ENCODE measurements around the gene FLNA. TPM values are rescaled to one million over a fixed set of nuclear protein-coding genes. Genes with fewer than 3 reads are reported as not detected.
"Not testable (repeated sequence)": the region's sequence is repeated elsewhere in the genome, so short reads cannot be mapped to it uniquely, and the experiment has no call there.

FLNA gene, protein sequence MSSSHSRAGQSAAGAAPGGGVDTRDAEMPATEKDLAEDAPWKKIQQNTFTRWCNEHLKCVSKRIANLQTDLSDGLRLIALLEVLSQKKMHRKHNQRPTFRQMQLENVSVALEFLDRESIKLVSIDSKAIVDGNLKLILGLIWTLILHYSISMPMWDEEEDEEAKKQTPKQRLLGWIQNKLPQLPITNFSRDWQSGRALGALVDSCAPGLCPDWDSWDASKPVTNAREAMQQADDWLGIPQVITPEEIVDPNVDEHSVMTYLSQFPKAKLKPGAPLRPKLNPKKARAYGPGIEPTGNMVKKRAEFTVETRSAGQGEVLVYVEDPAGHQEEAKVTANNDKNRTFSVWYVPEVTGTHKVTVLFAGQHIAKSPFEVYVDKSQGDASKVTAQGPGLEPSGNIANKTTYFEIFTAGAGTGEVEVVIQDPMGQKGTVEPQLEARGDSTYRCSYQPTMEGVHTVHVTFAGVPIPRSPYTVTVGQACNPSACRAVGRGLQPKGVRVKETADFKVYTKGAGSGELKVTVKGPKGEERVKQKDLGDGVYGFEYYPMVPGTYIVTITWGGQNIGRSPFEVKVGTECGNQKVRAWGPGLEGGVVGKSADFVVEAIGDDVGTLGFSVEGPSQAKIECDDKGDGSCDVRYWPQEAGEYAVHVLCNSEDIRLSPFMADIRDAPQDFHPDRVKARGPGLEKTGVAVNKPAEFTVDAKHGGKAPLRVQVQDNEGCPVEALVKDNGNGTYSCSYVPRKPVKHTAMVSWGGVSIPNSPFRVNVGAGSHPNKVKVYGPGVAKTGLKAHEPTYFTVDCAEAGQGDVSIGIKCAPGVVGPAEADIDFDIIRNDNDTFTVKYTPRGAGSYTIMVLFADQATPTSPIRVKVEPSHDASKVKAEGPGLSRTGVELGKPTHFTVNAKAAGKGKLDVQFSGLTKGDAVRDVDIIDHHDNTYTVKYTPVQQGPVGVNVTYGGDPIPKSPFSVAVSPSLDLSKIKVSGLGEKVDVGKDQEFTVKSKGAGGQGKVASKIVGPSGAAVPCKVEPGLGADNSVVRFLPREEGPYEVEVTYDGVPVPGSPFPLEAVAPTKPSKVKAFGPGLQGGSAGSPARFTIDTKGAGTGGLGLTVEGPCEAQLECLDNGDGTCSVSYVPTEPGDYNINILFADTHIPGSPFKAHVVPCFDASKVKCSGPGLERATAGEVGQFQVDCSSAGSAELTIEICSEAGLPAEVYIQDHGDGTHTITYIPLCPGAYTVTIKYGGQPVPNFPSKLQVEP (N-terminal part only)
- 721 and 801 TPM in 2 replicates for total RNA-seq (2014; rRNA removed; shearing (Covaris generic))

DNA sequence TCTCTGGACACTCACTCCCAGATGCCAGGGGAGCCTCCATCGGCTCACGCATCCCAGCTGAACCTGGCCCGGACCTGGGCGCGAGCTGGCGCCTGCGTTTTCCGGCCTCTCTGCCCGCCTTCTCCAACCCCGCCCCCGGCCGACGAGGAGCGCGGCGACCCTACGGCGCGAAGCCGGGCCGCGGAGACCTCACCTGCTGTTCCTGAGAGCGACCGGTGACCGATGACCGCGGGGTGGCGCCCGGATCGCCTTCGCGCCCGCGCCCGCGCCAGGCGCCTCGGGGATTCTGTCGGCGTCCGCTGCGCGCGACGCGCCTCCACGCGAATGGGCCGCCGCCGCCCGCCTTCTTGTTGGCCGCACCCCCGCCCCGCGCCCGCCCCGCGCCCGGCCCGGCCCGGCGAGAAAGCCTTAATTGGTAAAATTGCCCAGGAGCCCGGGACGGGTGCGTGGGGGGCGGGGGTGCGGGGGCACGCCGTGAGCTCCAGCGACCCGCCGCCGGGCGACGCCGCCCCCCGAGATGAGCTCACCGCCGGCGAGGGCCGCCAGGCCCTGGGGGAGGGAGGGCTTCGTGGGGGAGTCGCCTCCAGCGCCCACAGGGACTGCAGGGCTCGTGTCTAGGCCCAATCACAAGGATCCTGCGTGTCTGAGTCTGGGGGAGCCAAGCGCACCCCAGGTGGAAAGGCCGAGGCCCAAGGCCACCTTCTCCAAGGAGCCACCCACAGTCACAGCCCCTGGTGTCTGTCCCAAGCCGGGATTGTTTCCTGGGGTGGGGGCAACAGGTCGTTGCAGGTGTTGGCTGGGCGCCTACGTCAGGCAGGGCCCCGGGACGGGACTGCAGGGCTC is at the start of gene FLNA:
Gene FLNA, minus strand, starts transcription at position 322 of the 843 bp plus-strand sequence. CDS start 3,389 bp downstream, outside the sequence.
- no peak for DNase-seq (ENCODE audit: low read depth)

DNA sequence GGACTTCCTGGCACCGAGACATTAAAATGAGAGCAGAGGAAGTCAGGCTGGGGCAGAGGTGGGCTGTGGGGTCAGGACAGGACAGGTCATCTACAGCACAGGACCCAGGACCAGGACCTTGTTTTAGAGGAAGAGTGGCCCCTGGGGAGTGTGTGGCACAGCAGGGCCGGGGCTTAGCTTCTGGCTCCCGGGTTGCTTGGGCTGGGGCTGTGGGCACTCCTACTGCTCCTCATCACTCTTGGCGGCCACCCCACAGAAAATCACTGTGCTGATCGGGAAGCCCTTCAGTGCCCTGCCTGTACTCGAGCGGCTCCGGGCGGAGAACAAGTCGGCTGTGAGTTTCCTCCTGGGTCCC is 45.9 kb upstream of the FLNA start:
- no peak for DNase-seq (ENCODE audit: low read depth)

DNA sequence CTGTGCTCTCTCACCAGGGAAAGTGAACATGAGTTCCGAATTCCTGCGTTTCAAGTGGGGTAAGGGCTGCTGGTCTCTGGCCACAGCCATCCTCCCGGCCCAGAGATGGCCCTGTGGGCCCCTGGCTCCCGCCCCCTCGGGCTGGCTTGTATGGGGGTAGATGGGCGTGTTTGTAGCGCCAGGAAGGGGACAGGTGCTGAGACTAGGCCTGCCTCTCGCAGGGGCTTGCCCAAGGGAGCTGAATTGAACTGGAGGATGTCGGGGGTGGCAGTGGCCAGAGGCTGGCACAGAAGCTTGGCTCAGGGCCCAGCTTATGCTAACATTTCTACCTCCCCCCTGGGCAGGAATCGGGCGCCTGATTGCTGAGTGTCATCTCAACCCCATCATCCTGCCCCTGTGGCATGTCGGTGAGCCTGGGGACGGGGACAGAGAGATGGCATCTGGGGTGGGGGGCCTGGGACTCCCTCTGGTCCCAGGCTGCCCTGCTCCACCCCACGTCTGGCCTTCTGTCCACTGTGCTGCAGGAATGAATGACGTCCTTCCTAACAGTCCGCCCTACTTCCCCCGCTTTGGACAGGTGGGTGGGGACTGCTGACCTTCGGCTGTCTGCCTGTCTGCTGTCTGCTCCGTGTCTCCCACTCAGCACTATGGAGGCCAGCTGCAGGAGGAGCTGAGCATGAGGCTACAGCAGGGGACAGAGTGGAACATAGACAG is 45.4 kb upstream of the FLNA start:
- DNase-seq (ENCODE audit: low read depth): no peak

DNA sequence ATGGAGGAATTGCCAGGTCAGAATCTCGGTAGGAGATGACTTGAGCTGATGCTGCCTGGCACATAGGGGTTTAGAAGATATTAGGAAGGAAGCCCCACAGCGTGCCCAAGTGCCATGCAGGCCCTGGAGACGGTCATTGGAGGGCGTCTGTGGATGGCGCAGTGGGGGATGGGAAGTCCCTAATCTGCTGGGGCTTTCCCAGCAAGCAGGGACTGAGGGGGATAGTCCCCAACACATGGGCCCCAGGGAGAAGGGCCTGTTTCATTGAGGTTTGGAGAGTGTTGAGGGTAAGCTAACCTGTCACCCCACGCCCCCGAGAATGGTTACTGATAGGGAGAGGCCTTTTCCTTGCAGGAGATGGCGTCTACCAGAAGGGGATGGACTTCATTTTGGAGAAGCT is 44.8 kb upstream of the FLNA start:
- DNase-seq (ENCODE audit: low read depth): no peak

DNA sequence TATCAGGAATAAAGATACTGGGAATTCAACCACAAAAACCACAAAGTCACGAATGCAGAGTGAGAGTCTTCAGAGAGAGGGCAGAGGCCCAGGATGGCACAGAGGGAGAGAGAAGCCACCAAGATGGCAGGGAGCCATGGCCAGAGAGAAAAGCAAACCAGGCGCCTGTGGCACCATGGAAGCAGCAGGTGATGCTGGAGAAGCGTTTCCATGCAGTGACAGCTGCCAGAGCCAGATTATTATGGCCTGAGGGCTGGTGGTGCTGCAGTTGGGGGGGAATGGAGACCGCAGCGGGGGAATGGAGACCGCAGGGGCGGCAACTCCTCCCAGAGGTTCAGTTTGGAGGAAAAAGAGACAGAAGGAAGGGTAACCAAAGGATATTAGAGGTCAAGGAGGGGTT is 42.7 kb upstream of the FLNA start:
- DNase-seq (ENCODE audit: low read depth): no peak

DNA sequence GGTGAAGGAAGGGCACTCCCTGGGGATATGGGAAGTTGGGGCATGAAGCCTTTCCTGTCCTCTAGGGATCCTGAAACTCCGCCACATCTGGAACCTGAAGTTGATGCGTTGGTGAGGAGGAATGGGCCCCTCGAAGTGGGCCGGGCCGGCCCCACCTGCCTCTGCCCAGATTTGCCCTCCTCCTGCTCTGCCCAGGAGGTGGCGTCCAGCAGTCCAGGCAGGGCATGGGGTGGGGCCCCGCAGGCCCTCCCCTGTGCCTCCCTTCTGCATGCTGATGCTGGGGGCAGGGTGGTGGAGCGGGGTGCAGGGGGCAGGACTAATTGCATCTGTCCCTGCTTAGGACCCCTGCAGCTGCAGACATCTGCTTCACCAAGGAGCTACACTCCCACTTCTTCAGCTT is 38.7 kb upstream of the FLNA start:
- DNase-seq (ENCODE audit: low read depth): no peak

DNA sequence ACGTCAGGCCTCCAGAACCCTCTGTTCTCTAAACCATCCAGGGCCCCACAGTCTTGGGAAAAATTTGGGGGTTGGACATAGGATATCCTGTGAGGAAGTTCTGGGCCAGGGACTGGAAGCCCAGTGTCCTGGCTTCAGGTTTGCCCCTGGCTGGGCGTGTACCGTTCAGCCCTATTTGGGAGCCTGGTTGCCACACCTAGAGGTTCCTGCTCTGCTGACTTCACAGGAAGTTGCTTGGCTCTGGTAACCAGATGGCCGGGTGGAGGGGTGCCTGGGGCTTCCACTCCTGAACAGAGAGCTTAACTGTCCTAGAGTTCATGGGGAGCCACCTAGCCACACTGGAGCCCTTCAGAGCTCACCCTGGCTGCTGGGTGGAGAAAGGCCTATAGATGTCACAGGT is 38.0 kb upstream of the FLNA start:
- no peak for DNase-seq (ENCODE audit: low read depth)

DNA sequence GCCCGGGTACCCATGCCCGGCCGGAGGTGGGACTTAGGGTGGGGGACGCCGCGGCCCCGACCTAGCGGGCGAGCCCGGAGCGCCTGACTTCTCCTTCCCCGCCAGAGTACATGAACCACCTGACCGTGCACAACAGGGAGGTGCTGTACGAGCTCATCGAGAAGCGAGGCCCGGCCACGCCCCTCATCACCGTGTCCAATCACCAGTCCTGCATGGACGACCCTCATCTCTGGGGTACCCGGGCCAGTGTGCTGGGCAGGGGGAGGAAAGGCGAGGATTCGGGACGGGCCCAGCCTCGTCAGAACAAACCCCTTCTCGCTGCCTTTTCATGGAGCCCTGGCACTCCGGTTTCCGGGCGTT is 37.5 kb upstream of the FLNA start:
- DNase-seq (ENCODE audit: low read depth): peak; percentile 64

DNA sequence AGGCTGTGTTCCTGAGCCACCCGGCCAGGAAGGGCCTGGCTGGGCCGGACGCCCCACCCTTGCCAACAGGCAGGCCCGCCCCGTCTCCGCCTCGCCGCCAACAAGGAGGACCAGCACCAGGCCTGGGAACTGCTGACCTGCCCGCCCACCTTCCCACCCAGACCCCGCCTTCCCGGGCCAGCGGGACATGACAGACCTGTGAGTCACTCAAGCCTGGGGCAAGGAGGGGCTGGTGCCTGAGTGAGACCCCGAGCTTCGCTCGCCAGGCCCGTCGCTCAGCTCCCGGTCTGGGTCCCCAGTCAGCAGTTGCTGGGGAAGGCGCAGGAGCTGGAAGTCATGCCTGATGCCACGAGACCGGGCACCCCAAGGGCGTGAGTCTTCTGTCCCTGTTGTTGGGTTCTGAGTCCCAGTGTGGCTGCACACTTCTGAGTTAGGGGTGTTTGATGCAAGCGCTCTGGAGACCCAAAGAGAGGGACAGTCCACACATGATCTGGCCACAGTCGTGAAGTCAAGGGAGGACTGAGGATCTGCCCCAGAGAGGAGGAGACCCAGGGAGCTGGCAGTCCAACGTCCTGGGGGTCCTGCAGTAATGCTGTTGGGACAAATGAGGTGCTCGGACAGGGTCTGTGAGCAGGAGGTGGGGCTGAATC is 34.9 kb upstream of the FLNA start, which contains the start of gene DNASE1L1:
Gene DNASE1L1, minus strand, starts transcription at position 33 of the 650 bp plus-strand sequence. CDS start 3,686 bp downstream, outside the sequence.
- peak; percentile 93 for DNase-seq (ENCODE audit: low read depth)

DNA sequence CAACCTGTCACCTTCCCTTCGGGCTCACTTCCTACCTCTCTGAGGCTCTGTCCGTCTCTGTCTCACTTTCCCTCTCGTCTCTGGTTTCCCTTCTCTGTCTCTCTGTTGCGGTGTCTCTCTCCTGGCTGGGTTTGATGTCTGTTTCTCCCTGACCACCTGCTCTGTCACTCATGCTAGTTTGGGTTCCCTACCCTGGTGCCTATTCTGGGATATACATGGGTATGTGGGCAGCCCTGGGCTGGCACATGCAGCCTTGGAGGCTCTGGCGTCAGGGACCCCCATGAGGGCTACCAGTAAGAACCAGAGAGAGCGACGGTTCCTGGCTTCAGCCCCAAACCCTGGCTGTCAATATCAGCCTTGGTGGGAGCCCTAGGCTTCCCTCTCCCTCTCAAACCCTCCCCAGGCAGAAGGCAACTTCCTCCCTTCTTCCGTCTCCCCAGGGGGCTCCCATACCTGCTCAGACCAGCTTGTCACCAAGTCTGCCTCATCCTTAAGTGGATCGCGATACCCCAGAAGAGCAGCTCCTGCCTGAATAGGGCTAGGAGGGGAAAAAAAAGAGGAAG is 34.3 kb upstream of the FLNA start:
- DNase-seq (ENCODE audit: low read depth): no peak

DNA sequence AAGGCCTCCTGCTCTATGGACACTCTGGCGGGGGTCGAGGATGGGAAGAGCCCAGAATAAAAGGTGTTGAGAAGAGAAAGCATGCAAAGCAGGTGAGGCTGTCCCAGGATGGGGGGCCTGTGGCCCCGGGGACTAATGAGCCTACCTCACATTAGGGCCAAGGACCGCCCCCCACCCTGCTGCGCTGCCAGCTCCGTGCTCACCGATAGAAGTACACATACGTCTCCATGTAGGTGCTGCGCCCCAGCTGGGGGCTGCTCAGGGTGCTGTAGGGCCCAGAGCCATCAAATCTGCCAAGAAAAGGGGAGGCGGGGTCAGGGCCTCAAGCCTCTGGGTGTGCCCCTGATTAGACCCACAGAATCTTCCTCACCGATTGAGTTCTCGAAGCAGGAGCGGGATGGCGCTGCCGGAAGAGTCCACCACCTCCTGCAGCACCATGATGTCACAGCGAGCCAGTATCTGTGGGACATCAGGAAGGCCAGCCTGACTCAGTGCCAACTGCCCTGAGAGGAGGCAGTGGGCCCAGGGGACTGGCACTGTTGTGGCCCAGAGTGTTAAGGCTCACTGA is 30.3 kb upstream of the FLNA start:
- DNase-seq (ENCODE audit: low read depth): no peak

DNA sequence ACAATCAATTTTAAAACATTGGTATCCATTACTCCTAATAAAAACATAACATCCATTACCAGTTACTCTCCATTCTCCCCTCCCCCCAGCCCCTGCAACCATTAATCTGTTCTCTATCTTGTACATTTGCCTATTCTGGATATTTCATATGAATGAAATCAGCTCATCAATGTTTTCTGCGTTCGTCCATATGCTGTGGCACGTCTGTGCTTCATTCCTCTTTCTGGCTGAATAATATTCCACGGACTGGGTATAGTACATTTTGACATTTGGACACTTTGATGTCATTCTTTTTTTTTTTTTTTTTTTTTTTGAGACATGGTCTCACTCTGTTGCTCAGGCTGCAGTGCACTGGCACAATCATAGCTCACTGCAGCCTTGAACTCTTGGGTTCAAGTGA is 29.4 kb upstream of the FLNA start:
- no peak for DNase-seq (ENCODE audit: low read depth)

DNA sequence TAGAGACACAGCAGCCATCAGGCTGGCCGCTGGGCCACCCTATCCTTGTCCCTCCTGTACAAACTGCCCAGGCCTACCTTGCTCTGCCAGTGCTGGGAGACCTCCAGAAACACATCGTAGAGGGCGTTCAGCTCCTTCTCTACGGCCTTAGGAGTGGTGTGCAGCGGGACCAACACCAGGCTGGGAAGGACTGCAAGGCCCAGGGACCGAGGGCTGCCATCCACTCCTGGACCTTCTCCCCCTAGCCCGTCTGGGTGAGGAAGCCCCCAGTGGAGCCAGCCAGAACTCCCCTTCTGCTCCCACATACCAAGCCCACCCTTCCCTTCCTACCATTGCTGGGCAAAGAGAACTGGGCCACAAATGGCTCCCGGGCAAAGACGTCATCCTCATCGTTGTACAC is 28.8 kb upstream of the FLNA start:
- no peak for DNase-seq (ENCODE audit: low read depth)

DNA sequence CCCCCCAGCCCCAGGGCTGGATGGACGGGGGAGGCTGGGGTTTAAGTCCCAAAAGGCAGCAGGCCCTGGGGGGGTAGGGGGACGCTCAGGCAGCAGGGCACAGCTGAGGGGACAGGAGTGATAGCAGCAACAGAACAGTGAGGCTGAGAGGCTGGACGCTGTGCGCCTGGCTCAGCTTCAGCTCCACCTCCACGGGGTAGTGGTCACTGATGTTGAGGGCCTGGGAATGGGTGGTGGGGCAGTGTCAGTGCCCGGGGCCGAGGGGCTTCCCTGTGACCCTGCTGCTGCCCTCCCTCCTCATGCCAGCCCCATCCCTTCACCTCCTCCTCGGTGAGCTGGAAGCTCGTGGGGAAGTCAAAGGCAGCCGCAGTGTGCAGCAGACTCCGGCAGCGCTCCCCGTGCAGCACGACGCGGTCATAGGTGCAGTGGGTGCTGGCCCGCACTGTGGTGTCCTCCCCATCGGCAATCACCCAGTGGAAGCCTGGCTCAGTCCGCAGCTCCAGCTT is 28.2 kb upstream of the FLNA start:
- DNase-seq (ENCODE audit: low read depth): no peak

DNA sequence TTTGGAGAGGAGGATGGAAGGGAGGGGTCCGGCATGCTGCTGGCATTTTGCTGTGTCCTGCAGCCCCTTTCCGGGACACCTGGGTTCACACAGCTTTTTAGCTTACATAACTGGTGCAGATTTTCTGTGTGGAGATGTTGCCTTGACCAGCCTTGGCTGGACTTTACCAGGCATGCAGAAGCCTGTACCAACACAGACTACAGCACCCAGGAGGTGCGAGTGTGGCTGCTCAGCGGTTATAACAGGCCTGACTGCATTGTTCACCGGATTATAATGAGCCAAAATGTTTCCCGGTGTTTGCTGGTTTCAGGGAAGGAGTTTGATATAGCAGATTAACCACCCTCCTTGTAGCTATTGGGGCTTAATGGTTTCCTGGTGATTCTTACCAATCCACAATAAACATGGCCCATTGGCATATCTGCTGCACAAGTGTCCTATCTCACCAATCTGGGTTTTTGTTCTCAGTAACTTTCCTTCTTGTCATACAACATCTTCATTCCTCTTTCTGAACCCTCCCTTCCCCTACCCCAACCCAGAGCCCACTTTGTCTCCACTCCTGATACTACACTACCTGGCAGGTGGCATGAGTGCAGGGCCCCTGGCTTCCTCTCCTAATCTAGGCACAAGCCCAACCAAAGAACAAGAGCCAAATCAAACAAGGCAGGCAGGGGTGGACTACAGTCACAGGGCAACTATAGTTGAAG is 27.6 kb upstream of the FLNA start:
- DNase-seq (ENCODE audit: low read depth): no peak

DNA sequence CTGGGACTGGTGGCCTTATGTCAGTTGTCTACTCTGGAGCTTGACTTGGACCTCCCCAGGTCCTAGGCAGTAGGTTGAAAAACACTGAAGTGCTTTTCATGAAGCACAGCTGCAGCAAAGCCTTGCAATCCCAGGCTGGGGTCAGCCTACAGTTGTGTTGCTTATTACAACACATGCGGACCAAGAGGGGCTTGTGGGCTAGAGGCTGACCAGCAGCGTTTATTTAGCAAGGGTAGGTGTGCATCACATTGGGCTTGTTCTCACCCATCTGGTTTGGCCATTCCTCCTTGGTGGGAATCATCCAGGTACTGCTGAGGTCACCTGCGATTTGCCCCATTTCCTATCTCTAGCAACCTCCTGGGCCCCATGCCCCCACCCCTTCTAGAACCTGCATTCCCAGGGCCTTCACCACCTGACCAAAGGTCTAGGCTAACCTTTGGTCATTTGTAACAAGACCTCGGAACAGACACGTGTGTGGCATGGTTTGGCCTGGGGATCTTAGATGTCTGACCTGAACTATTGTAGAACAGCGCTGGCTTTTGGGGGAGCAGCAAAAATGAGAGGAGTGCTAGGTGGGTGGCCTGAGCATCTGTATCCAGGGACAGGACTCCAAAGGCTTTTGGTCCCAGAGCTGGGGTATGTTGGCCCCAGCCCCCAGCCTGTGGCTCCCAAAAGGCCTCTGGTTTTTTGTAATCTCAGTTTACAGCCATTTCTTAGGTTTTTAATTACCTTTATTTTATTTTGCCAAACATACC is 26.8 kb upstream of the FLNA start:
- peak; percentile 48 for DNase-seq (ENCODE audit: low read depth)

DNA sequence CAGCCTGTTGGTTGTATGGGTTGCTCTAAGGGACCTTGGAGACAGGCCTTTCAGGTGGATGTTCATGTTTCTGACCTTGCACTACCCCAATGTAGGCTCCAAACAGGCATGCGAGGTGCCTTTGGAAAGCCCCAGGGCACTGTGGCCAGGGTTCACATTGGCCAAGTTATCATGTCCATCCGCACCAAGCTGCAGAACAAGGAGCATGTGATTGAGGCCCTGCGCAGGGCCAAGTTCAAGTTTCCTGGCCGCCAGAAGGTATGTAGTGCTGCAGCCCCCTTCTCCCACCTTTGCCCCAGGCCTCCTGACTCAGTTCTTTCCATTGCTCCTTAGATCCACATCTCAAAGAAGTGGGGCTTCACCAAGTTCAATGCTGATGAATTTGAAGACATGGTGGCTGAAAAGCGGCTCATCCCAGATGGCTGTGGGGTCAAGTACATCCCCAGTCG is 26.0 kb upstream of the FLNA start:
- not testable (repeated sequence) for DNase-seq (ENCODE audit: low read depth)

All from Daoy (cell line).